GM19452 (cell line): Measurements from ENCODE around the gene NAALADL1.

ENCODE experiments used
- ATAC-seq: cut with Tn5 transposase; IDR thresholded peaks from one replicate; pipeline ENCODE4 v1.9.1; 2021; ENCODE audit not compliant: unreplicated experiment

Gene NAALADL1, protein sequence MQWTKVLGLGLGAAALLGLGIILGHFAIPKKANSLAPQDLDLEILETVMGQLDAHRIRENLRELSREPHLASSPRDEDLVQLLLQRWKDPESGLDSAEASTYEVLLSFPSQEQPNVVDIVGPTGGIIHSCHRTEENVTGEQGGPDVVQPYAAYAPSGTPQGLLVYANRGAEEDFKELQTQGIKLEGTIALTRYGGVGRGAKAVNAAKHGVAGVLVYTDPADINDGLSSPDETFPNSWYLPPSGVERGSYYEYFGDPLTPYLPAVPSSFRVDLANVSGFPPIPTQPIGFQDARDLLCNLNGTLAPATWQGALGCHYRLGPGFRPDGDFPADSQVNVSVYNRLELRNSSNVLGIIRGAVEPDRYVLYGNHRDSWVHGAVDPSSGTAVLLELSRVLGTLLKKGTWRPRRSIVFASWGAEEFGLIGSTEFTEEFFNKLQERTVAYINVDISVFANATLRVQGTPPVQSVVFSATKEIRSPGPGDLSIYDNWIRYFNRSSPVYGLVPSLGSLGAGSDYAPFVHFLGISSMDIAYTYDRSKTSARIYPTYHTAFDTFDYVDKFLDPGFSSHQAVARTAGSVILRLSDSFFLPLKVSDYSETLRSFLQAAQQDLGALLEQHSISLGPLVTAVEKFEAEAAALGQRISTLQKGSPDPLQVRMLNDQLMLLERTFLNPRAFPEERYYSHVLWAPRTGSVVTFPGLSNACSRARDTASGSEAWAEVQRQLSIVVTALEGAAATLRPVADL

DNA sequence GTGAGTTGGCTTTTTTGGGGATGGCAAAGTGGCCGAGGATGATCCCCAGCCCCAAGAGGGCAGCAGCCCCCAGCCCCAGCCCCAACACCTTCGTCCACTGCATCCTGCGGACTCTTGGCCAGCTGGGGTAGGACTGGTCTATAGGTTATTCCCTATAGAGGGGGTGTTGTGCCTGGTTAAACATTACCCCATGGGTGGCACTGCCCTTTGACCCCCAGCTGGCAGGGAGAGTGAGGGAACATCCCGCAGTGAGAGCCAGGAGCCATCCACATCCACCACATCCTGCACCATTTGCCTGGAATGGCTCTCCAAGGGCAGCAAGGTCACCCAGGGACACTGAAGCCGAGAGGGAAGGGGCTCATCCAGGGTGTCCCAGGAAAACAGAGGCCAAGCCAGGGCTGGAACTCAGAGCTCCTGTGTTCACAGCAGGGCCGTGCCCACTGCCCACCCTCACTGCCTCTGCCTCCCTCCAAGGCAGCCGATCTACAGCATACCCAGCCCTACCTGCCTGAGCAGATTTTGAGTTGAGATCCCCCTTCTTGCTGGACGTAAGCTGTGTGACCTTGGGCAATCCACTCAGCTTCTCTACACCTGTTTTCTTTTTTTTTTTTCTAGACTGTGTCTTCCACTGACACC is at the start of gene NAALADL1:
Gene NAALADL1, minus strand, starts transcription at position 135 of the 636 bp plus-strand sequence. Its CDS starts 32 bp downstream, at position 103.
- no peak for ATAC-seq

DNA sequence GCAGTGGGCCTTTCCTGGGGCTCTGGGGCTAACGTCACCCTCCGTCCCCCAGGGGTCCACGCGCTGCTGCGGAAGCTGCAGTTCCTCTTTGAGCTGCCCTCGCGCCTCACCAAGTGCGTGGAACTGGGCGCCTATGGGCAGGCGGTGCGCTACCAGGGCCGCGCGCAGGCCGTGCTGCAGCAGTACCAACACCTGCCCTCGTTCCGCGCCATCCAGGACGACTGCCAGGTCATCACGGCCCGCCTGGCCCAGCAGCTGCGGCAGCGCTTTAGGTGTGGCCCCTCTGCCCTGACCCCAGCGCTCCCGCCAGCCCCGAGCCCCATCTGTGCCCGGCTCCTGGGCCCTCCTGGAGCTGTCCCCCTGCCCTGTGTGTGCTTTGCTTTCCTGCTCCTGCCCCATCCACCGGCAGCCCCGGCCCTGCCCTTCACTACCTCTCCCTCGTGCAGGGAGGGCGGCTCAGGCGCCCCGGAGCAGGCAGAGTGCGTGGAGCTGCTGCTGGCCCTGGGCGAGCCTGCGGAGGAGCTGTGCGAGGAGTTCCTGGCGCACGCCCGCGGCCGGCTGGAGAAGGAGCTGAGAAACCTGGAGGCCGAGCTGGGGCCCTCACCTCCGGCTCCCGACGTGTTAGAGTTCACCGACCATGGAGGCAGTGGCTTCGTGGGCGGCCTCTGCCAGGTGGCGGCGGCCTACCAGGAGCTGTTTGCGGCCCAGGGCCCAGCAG is 49.6 kb upstream of the NAALADL1 start:
- no peak for ATAC-seq

DNA sequence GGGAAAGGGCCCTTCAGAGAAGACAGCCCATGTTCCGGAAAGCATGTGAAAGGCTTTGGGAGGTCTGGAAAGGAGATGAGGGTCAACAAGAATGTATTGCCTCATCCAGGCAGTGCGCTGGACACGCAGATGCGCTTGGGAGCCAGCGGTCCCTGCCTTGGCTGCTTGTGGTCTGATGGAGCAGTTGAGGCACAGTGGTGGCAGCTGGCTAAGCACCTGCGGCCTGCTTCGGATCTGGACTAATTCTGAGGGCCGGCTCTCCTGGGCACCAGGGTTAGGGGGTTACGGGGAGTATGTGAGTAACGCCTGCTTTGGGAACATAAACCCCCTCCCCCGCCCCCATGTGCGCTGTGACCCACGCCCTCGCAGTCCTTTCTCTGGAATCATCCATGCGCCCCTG is 48.7 kb upstream of the NAALADL1 start:
- ATAC-seq: no peak

DNA sequence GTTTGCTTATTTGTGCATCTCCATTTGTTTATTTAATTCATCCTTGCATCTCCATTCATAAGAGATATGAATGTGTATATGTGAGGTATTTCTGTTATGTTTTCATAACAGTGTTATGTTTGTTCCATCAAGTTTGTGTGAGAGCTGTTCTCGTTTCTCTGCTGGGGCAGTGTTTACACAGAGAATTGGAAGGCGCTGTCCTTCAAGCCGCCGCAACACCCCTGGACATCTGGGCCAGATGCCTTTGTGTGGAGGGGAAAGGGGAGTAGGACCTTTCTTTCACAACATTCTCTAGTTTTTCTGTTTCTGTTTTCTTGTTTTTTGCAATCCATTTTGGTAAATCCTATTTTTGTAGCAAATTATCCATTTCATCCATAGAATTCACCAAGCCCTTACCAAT is 46.3 kb upstream of the NAALADL1 start:
- ATAC-seq: no peak

DNA sequence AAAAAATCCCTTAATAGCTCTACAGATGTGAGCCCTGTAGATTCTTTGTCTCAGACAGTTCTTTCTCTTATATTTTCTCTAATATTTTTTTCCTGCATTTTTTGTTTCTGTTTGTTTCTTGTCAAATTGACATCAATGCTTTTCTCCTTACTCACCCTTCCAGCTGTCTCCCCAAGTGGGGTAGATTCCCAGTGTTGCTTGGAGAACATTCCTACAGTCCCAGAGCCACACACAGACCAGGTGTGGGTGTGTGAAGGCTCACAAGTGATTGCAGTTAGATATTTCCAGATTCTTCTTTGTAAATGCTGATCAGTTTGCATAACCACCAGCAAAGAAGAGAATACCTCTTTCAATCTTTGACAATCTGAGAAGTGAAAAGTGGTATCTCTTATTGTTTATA is 45.1 kb upstream of the NAALADL1 start:
- ATAC-seq: no peak

DNA sequence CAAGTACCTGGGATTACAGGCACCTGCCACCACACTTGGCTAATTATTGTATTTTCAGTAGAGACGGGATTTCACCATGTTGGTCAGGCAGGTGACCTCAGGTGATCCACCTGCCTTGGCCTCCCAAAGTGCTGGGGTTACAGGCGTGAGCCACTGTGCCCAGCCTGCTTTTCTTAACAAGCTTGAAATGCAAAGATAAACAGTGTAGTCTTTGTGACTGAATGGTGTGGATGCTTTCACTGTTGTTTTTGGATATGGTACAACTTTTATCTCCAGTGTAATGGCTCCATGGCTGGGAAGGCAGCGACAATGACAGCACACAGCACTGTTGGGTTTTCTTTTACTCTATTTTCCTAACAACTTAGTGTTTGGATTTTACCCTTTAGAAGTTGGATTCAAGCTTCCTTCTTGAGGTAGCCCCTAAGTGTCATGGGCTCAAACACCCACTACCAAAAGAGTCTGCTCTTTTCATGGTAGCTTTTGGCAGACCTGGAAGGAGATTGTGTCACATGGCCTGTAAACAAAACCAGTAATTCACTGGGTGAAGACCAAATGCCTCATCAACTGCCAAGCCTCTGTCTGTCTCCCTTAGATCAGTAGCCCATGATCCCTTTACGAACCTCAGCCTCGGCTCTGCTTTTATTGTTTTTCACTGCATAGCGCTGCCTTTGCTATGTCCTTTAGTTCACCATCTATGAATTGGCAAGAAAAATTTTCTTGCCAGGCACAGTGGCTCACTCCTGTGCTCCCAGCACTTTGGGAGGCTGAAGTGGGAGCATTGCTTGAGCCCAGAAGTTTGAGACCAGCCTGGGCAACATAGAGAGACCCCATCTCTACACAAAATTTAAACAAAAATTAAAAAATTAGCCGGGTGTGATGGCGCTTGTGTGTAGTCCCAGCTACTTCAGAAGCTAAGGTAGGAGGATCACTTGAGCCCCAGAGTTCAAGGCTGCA is 44.1 kb upstream of the NAALADL1 start:
- ATAC-seq: no peak

DNA sequence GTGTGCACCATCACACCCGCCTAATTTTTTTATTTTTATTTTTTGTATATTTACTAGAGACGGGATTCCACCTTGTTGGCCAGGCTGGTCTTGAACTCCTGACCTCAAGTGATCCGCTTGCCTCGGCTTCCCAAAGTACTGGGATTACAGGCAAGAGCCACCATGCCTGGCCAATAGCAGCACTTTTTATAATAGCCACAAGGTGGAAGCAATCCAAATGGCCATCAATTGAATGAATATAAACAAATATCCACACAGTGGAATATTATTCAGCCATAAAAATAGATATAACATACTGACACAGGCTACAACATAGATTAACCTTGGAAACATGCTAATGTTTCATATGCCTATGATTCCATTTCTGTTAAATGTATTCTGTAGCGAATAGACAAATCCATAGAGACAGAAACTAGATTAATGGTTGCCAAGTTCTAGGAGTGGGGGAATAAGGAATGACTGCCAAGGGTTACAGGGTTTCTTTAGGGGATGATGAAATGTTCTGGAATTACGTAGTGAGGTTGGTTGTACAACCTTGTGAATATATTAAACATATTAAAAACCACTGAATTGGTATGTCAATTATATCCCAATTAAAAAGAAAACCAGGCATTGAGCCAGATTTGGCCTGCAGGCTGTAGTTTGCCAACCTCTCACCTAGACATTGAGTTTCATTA is 42.5 kb upstream of the NAALADL1 start:
- no peak for ATAC-seq

DNA sequence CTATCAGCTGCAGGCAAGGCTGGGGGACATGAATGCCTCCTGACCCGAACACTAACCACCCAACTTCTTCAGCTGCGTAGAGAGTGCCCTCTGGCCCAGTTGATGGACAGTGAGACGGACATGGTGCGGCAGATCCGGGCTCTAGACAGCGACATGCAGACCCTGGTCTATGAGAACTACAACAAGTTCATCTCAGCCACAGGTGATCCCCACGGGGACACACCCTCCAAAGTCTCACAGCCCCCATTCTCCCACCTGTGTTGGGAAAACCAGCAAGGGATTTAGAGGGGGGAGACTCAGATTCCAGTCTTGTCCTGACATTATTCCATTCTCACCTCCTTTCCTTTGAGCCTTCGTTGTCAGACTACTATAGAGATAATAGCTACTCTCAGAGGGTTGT is 38.6 kb upstream of the NAALADL1 start:
- ATAC-seq: no peak

DNA sequence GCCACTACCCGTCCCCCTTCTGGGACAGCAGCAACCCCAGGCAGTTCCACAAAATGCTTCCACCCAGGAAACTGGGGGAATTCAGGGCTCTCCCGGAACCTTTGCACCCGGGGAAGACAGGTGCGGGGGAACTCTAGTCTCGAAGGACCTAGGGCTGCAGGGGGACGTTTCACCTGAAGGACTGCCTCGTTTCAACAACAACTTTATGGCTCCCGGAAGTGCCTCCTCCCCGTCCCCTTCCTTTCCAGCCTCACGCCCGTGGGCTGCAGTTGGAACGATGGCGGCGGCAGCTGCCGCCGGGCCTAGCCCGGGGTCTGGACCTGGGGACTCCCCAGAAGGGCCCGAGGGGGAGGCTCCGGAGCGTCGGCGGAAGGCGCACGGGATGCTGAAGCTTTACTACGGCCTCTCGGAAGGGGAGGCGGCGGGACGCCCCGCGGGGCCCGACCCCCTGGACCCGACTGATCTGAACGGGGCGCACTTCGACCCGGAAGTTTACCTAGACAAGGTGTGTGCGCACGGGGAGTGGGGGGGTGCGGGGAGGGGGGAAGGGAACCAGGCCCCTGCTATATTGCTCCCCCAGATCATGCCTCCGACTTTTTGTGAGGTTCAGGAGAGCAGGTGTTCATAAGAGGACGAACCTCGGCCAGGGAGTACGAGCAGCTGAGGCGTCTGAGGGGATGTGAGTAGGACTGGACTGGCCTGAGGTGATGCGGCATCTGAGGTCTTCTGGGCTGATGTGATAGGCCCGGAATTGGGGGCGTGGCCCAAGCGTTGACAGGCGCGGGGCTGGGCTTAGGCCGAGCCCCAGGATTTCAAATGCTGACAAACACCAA is 37.8 kb upstream of the NAALADL1 start, which contains the start of gene VPS51:
Gene VPS51, plus strand, starts transcription at position 241 of the 833 bp plus-strand sequence. Its CDS starts 37 bp downstream, at position 278.
- peak; percentile 81 for ATAC-seq

DNA sequence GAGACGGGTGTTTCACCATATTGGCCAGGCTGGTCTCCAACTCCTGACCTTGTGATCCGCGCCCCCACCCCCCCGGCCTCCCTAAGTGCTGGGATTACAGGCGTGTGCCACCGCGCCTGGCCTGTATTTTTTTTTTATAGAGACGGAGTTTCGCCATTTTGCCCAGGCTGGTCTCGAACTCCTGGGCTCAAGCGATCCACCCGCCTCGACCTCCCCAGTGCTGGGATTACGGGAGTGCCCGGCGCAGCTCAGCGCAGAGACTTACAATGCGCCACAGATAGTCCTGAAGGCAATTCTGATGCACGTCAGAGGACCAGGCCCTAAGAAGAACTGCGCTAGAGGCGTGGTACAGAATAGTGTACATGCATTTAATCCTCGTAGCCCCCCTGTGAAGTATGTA is 37.1 kb upstream of the NAALADL1 start:
- no peak for ATAC-seq

DNA sequence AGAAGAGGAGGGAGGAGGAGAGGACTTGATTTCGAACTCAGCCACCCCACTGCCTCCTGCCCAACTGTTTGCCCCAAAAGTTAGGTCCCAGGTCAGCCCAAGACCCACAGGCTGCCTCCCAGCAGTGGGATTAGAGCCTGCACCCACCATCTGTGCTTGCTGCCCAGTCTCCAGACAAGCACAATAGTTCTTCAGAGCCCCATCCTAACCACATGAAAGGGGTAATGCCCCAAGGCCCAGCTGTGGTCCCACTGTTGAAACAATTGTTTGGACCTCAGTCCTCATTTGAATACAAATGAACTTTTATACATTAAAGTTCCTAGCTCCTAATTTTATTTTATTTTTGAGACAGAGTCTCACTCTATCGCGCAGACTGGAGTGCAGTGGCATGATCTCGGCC is 32.3 kb upstream of the NAALADL1 start:
- no peak for ATAC-seq

DNA sequence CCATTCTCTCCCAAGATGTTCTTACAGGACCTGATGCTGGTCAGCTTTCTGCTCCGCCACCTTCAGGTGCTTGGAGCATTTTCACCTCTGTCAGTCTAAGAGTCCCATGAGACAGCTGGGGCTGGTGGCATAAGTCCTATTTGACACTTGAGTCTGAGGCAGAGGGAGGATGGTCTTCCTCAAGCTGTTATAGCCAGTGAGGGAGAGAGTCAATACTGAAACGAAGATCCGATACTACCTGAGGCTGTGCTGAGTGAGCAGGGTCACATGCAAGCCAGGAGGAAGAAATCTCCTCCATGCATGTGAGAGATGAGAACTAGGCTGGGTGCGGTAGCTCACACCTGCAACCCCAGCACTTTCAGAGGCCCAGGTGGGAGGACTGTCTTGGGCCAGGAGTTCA is 31.3 kb upstream of the NAALADL1 start:
- no peak for ATAC-seq

DNA sequence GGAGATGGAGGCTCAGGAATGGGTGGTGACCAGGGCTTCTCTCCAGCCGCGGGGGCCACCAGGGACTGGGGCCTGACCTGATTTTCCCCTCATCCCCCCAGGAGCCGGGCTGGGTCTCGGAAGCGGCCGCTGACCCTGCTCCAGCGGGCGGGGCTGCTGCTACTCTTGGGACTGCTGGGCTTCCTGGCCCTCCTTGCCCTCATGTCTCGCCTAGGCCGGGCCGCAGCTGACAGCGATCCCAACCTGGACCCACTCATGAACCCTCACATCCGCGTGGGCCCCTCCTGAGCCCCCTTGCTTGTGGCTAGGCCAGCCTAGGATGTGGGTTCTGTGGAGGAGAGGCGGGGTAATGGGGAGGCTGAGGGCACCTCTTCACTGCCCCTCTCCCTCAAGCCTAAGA is 29.5 kb upstream of the NAALADL1 start:
- no peak for ATAC-seq

DNA sequence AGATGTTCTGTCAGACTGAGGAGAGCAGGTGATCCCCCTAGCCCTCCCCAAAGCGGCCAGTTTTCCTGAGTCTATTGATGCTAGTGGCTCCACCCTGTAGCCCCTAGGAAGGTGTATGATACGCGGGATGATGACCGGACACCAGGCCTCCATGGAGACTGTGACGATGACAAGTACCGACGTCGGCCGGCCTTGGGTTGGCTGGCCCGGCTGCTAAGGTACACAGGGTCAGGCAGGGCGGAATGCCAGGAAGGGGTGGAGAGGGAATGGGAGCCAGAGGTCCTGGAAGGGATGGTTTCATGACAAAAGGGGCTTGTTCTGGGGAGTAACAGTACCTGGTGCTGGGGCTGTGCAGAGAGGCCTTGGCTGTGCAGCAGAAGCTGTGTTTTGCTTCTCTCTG is 28.9 kb upstream of the NAALADL1 start:
- no peak for ATAC-seq

DNA sequence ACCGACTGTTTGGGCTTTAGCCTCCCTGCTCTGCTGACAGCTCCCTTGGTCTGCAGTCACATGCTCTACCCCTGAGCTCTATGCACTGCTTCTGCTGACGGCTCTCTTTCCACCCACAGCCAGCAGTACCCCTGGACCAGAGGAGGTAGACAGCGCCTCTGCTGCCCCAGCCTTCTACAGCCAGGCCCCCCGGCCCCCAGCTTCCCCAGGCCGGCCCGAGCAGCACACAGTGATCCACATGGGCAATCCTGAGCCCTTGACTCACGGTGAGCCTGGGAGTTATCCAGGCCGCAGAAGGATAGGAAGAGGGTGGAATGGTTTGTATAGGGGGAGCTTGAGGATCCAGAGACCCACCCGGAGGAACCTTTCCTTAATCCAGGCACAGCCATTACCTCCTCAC is 28.5 kb upstream of the NAALADL1 start:
- ATAC-seq: no peak

DNA sequence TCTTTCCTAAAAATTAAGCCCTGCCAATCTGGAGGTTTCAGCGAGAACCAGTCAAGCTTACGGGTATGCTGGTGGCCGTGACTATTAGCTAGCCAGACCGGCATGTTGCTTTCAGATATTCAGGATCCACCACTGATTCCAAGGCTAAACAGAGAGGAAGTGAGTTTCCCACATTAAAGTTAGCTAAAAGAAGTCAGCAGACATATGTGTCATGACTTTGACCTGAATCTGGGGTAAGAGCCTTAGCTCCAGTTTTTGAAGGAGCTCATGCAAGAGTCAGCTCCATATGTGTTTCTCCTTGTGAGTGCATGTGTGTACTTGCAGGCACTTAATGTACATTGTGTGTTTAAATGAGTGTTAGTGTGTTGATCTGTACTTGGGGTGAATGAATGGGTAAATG is 27.1 kb upstream of the NAALADL1 start:
- no peak for ATAC-seq

DNA sequence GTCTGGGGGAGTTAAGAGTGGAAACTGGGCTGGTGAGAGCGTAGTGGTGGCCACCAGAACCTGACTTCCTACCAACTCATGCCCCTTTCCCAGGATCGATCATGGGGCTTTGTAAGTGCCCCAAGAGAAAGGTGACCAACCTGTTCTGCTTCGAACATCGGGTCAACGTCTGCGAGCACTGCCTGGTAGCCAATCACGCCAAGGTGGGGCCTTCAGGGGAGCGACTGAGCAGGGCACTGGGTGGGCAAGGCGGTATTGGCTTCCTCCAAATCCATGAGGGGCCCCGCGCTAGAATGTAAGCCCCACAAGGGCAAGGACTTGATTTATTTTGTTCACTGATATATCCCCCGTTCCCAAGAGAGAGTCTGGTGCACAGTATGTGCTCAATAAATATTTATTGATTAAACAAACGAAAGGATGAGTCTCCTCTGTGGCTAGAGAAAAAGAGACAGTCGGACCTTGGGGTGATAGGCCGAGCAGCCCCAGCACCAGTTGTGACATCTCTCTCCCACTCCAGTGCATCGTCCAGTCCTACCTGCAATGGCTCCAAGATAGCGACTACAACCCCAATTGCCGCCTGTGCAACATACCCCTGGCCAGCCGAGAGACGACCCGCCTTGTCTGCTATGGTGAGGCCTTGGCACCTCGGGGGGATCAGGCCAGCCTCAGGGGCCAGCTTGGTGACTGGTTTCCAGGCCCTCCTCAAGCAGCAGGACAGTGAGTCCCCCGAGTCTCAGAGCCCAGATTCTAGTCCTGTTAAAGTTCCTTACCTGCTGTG is 26.4 kb upstream of the NAALADL1 start:
- no peak for ATAC-seq
